ENCODE data around the gene ZBTB21.

GRCh38 chr21:42019101-42019605 is 9.0 kb upstream of the ZBTB21 start:
- no peak for TF ChIP-seq POLR2AphosphoS5 (IDR thresholded peaks at IDR 0.05)
- TF ChIP-seq CTCF (IDR thresholded peaks at IDR 0.05), result no peak

All from transverse colon (tissue), 4 donors.